Transverse colon (tissue), 4 donors: ENCODE measurements around the gene C22orf23. TPM values are rescaled to one million over a fixed set of nuclear protein-coding genes. Genes with fewer than 3 reads are reported as not detected.
A peak's percentile ranks its signal among the peaks of the same experiment; 100 is the strongest.

Source experiments
- DNase-seq: peaks from one replicate; pipeline ENCODE4 v3.0.0-alpha.2; 2019
- H3K27ac ChIP-seq, 4 donors: fragments of 200-600 bp; sonication (generic); 2 replicates each; pipeline ENCODE4 v1.5.1; 2016 to 2018; ENCODE audit warnings: inconsistent platforms in 4 of 4
- H3K27me3 ChIP-seq: fragments of 200-600 bp; sonication (generic); 2 replicates; pipeline ENCODE4 v1.5.1; 2017; ENCODE audit warnings: inconsistent platforms
- H3K36me3 ChIP-seq, 4 donors: fragments of 200-600 bp; sonication (generic); 2 replicates each; pipeline ENCODE4 v1.5.1; 2017 to 2019; ENCODE audit warnings: inconsistent platforms in 4 of 4
- H3K4me1 ChIP-seq, 4 donors: fragments of 200-600 bp; sonication (generic); 2 replicates each; pipeline ENCODE4 v1.5.1; 2017 to 2020; ENCODE audit warnings: inconsistent platforms in 4 of 4
- H3K4me3 ChIP-seq, 4 donors: fragments of 200-600 bp; sonication (generic); 1 replicate in 1 of 4; 2 replicates in 3 of 4; pipeline versions ENCODE4 v1.5.1 to v1.6.1; 2017 to 2019; ENCODE audit warnings: inconsistent platforms in 4 of 4
- H3K9me3 ChIP-seq, 2 donors: fragments of 200-600 bp; sonication (generic); 2 replicates each; pipeline ENCODE4 v1.5.1; 2017 to 2019; ENCODE audit warnings: inconsistent platforms in 2 of 2
- CTCF ChIP-seq, 5 experiments: fragments of 200-600 bp in 3 of 5; fragments of 450-650 bp in 2 of 5; sonication (generic) in 3 of 5; IDR thresholded peaks; 1 replicate in 2 of 5; 2 replicates in 3 of 5; pipeline ENCODE4 v1.5.1; 2016 to 2017; ENCODE audit warnings: antibody characterized with exemption in 5 of 5, inconsistent platforms in 3 of 5, mild to moderate bottlenecking in 2 of 5, moderate library complexity in 1 of 5
- EP300 ChIP-seq: sonication (generic); formaldehyde crosslinking; IDR thresholded peaks from one replicate; pipeline ENCODE4 v1.6.1; 2017; ENCODE audit warnings: antibody characterized with exemption, low read depth
- POLR2A ChIP-seq: fragments of 450-650 bp; IDR thresholded peaks from one replicate; pipeline ENCODE4 v1.6.1; 2016; ENCODE audit warnings: antibody characterized with exemption, mild to moderate bottlenecking, moderate library complexity
- POLR2AphosphoS5 ChIP-seq, 3 donors: sonication (generic); formaldehyde crosslinking; IDR thresholded peaks; one replicate each; pipeline ENCODE4 v1.6.1; 2016; ENCODE audit warnings: antibody characterized with exemption in 3 of 3
- WGBS, 2 donors: methylation state at CpG; one replicate each; pipeline ENCODE4 v1.1.5; 2018; ENCODE audit warnings: low coverage in 1 of 2; 5-methylcytosine and 5-hydroxymethylcytosine counted together
- in situ Hi-C, 4 donors: fragments of 200-750 bp; cut with MboI; loops; one replicate each; pipeline versions ENCODE4 v1.15.0 to v1.15.1; 2017; ENCODE audit warnings: low sequenced_read_pairs in 3 of 4, low pct_ligation_motif_present in 1 of 4, low pct_unique_long_range_greater_than_20kb in 1 of 4
- intact Hi-C: fragments of 100-400 bp; cut with DNase I; formaldehyde crosslinking; loops from one replicate; pipeline ENCODE4 v1.15.1; 2023; ENCODE audit warnings: low total_unique reads
- total RNA-seq, 4 donors: library from RNA; depleted of rRNA; stranded (reverse); fragments of >200 nt; gene quantifications; one replicate each; pipeline ENCODE4 v1.1.0, GENCODE V29; 2016

The C22orf23 gene
- total RNA-seq, 4 donors from 2014 or later, result not detected

GRCh38 chr22:37905534-37906363, 47.7 kb downstream of the C22orf23 start, which contains the start of gene MICALL1:
MICALL1 (plus strand) TSS chr22:37906297; CDS start chr22:37906423, 126 bp downstream.
- H3K36me3 ChIP-seq, result no peaks in the 10 kb centered on the region
- in situ Hi-C loops, result no loop called here
- no peaks in the 10 kb centered on the region for H3K27me3 ChIP-seq
- peak; percentile 85 for DNase-seq
- no peaks in the 10 kb centered on the region for H3K9me3 ChIP-seq
- H3K4me3 ChIP-seq, result peak within 1 kb of the TSS; percentile 67 to 93 (median 81)
- 36% methylated on average over 16 of the region's 90 CpGs; no CpG with 5 or more reads in 1 of the 2 donors for WGBS, 2 donors
- peak within 1 kb of the TSS; percentile 87 to 93 (median 90) for H3K27ac ChIP-seq
- peaks cover 7 to 37% (median 22%) of the 10 kb centered on the region in 4 donors for H3K4me1 ChIP-seq
- TF ChIP-seq EP300 (no peak), POLR2A (no peak), CTCF (IDR thresholded peaks at IDR 0.05) (peak in 1 of 5 experiments; percentile 13)
- intact Hi-C loops, result loop anchor here (2.0 kb wide), 1 partner anchor 27 kb away; no protein-coding TSS in a partner anchor

- WGBS, 2 donors, result 52 to 73% methylated on average over 4 to 9 of the region's 10 CpGs
- Histone ChIP-seq H3K27me3 (no peaks in the 10 kb centered on the region), H3K9me3 (no peaks in the 10 kb centered on the region), H3K4me3 (no peak overlapping the region), H3K4me1 (peaks cover 7 to 29% (median 22%) of the 10 kb centered on the region in 4 donors), H3K36me3 (no peaks in the 10 kb centered on the region), H3K27ac (peak overlapping the region; percentile 87 to 93 (median 90))
- no peak for TF ChIP-seq POLR2A
- peak in 1 of 3 donors; percentile 53 for TF ChIP-seq POLR2AphosphoS5 (IDR thresholded peaks at IDR 0.05)
- in situ Hi-C loops (no loop called here), intact Hi-C loops (no loop called here)
- peak; percentile 33 for DNase-seq
Observed at GRCh38 chr22:37904572-37905533, 48.5 kb downstream of the C22orf23 start.

GRCh38 chr22:37898441-37899181, 54.8 kb downstream of the C22orf23 start:
- no peak for DNase-seq
- Histone ChIP-seq H3K27ac (peak overlapping the region in 3 of 4 donors; percentile 0 to 28 (median 5)), H3K9me3 (no peaks in the 10 kb centered on the region), H3K27me3 (no peaks in the 10 kb centered on the region), H3K4me3 (no peak overlapping the region), H3K36me3 (no peaks in the 10 kb centered on the region), H3K4me1 (peaks cover 18 to 29% (median 22%) of the 10 kb centered on the region in 4 donors)
- TF ChIP-seq POLR2AphosphoS5 (IDR thresholded peaks at IDR 0.05), result no peak
- no peak for TF ChIP-seq EP300
- no peak for TF ChIP-seq CTCF (IDR thresholded peaks at IDR 0.05)
- no peak for TF ChIP-seq POLR2A
- in situ Hi-C loops, result no loop called here
- 62% methylated on average over 8 of the region's 9 CpGs; no CpG with 5 or more reads in 1 of the 2 donors for WGBS, 2 donors
- intact Hi-C loops, result loop anchor here (5.0 kb wide), 1 partner anchor 44 kb away; no protein-coding TSS in a partner anchor

- Histone ChIP-seq H3K9me3 (no peaks in the 10 kb centered on the region), H3K36me3 (no peaks in the 10 kb centered on the region), H3K27me3 (no peaks in the 10 kb centered on the region), H3K4me3 (no peak overlapping the region), H3K4me1 (peaks cover 23 to 37% (median 28%) of the 10 kb centered on the region in 4 donors), H3K27ac (no peak overlapping the region)
- 91% methylated on average over 2 of the region's 2 CpGs; no CpG with 5 or more reads in 1 of the 2 donors for WGBS, 2 donors
- TF ChIP-seq POLR2A, result no peak
- TF ChIP-seq EP300, result no peak
- no peak for TF ChIP-seq CTCF (IDR thresholded peaks at IDR 0.05)
- TF ChIP-seq POLR2AphosphoS5 (IDR thresholded peaks at IDR 0.05), result no peak
- no peak for DNase-seq
- in situ Hi-C loops, result no loop called here
- intact Hi-C loops, result loop anchor here (5.0 kb wide), 1 partner anchor 44 kb away; no protein-coding TSS in a partner anchor
Observed at GRCh38 chr22:37897807-37898206, 55.6 kb downstream of the C22orf23 start.
